GM10266 (cell line): ENCODE measurements around the gene MORC3.

Source experiments
- DNase-seq: peaks from one replicate; pipeline ENCODE4 v3.0.0; 2012; ENCODE audit errors: extremely low spot score
- TF ChIP-seq, protein P1 (sequence below): IDR thresholded peaks from 2 replicates; pipeline ENCODE4 v1.5.1; 2012; ENCODE audit warnings: mild to moderate bottlenecking, low read depth; ENCODE audit not compliant: control insufficient read depth, insufficient read depth; ENCODE audit errors: missing control alignments

Gene MORC3

DNA sequence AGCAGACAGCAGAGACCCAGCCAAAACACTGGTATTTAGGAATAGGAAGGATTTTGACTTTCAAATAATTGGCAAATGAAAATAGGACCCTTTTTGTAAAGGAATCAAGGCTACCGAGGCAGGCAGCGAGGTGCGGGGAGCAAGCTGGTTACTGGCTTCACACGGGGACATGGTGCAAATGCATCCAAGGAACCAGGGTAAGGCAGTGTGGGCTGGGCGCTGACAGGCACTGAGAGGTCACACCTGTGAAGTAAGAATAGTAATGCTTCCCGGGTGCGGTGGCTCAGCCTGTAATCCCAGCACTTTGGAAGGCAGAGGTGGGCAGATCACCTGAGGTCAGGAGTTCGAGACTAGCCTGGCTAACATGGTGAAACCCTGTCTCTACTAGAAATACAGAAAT, 80.7 kb downstream of the MORC3 start:
- TF ChIP-seq, protein P1, sequence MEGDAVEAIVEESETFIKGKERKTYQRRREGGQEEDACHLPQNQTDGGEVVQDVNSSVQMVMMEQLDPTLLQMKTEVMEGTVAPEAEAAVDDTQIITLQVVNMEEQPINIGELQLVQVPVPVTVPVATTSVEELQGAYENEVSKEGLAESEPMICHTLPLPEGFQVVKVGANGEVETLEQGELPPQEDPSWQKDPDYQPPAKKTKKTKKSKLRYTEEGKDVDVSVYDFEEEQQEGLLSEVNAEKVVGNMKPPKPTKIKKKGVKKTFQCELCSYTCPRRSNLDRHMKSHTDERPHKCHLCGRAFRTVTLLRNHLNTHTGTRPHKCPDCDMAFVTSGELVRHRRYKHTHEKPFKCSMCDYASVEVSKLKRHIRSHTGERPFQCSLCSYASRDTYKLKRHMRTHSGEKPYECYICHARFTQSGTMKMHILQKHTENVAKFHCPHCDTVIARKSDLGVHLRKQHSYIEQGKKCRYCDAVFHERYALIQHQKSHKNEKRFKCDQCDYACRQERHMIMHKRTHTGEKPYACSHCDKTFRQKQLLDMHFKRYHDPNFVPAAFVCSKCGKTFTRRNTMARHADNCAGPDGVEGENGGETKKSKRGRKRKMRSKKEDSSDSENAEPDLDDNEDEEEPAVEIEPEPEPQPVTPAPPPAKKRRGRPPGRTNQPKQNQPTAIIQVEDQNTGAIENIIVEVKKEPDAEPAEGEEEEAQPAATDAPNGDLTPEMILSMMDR = no peak

DNA sequence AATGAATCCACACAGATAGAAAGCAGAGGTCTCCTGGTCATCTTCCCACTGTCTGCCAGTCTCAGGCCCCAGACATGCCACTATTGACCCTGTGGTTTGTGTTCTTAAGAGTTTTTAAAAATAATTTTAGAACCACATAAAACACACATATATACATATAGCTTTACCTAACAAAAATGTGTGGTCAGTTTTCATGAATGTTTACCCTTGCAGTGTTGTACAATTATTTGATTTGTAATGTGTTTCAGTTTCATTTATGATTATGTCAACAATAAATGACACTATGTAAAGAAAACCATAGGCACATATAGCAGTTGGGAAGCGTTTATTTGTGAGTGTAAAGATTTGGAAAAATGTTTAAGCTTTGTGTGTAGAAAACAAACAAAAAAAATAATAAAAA, 82.3 kb downstream of the MORC3 start:
- no peak for DNase-seq
- TF ChIP-seq, protein P1 = no peak

More for the DNA sequence above, 80.7 kb downstream of the MORC3 start:
- no peak for DNase-seq

DNA sequence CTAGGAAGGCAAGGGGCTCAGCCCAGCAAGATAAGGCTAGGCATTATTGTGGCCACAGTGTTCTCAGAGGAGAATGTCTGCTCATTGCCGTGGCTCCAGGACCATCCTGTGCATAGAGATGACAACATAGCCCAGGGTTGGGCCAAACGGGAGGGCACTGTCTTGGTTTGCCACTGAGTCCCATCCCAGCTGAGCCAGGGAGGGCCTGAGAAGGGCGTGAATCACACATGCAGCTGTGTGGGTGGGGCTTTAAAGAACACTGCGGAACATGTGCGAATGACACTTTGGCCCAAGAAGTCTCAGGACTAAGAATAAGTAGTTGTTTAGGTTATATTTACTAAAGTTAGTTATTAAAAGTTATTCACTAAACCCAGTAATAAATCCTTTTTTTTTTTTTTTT, 83.7 kb downstream of the MORC3 start:
- TF ChIP-seq, protein P1 = no peak
- DNase-seq = no peak

DNA sequence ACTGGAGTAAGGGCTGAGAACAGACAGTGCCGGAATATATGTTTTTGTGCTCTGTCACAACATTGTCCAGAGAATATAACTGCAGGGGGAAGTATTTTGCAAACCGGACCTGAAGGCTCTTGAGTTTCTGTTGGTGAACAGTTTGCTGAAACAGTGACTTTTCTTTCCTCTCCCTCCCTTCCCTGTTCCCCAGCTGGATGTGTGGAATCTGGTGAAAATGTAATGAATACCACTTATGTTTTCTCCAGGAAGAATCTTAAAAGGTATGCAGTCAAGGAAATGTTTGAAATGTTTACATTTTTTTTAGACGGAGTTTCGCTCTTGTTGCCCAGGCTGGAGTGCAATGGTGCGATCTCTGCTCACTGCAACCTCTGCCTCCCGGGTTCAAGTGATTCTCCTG, 88.6 kb downstream of the MORC3 start:
- DNase-seq = no peak
- TF ChIP-seq, protein P1 = no peak

DNA sequence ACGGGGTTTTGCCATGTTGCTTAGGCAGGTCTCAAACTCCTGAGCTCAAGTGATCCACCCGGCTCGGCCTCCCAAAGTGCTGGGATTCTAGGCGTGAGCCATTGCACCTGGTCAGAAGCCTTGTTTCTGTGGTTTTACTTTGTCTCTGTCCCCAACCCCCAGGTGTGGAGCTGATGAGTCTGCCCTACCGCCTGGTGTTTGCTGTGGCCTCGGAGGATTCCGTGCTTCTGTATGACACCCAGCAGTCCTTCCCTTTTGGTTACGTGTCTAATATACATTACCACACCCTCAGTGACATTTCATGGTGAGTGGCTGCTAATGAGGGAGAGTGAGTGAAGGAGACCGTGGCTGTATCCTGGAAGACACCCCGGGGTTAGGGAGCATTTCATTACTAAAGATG, 91.3 kb downstream of the MORC3 start:
- TF ChIP-seq, protein P1 = no peak
- DNase-seq = no peak

DNA sequence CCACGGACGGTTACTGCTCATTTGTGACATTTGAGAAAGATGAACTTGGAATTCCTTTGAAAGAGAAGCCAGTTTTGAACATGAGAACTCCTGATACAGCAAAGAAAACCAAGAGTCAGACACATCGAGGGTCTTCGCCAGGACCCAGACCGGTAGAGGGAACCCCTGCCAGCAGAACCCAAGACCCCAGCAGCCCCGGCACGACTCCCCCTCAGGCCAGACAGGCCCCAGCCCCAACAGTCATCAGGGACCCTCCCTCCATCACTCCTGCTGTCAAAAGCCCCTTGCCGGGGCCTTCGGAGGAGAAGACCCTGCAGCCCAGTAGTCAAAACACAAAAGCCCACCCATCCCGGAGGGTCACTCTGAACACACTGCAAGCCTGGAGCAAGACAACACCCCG, 92.9 kb downstream of the MORC3 start:
- TF ChIP-seq, protein P1 = no peak
- no peak for DNase-seq

DNA sequence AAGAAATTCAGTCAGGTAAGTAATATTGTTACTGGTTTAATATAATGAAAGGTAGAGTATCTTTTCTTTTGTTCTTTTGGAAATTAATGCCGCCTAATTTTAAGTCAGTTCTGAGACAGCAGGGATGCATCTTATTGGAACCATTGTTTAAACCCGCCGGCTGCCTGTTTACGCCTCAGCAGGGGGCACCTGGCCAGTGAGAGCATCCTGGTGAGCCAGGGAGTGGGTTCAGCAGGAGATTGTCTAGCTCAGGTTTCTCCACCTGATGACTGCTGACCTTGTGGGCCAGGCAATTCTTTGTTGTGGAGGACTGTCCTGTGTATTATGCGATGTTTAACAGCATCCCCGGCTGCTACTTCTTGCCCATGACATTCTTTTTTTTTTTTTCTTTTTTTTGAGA, 95.4 kb downstream of the MORC3 start:
- TF ChIP-seq, protein P1 = no peak

DNA sequence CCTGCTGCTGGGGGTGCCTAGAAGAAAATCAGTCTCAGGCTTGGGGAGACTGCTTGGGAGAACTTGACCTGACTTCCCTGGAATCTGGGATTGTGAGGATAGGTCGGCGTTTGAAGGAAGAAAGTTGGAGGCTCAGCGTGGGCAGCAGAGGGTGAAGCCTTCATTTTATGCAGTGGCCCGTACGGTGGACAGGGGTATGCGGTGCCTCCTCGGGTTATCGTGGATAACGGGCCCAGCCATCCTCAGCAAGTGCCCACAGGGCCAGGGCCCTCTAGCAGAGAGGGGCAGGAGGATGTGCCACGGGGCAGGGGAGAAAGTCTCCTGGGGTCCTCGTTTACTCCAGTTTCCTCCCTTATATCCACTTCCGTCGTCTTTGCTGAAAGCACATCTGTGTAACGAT, 99.2 kb downstream of the MORC3 start:
- TF ChIP-seq, protein P1 = no peak
- no peak for DNase-seq

More for the DNA sequence above, 95.4 kb downstream of the MORC3 start:
- DNase-seq = no peak
